ENCODE measurements around the gene VSIG10. TPM values are rescaled to one million over a fixed set of nuclear protein-coding genes. Genes with fewer than 3 reads are reported as not detected.

Gene VSIG10
- total and polyA plus RNA-seq, 7 donors: 22.2 to 59.9 (median 28.5) TPM

GRCh38 chr12:118145798-118146156 is 42.0 kb upstream of the VSIG10 start:
- intact Hi-C loops (cut with DNase I): no loop called here
- no peak overlapping the region for H3K27ac ChIP-seq
- H3K27me3 ChIP-seq: no peaks in the 10 kb centered on the region
- H3K4me3 ChIP-seq: no peak overlapping the region
- H3K4me1 ChIP-seq: no peaks in the 10 kb centered on the region
- no peak for DNase-seq
- peaks cover 18 to 91% (median 34%) of the 10 kb centered on the region in 4 donors for H3K36me3 ChIP-seq
- H3K9me3 ChIP-seq: no peaks in the 10 kb centered on the region
- 83 to 87% methylated on average over 9 of the region's 9 CpGs for WGBS, 2 donors
- TF ChIP-seq POLR2AphosphoS5 (IDR thresholded peaks at IDR 0.05) (no peak), EP300 (IDR thresholded peaks at IDR 0.05) (no peak), POLR2A (IDR thresholded peaks at IDR 0.05) (no peak), CTCF (IDR thresholded peaks at IDR 0.05) (no peak)

- DNase-seq: no peak
- no peaks in the 10 kb centered on the region for H3K27me3 ChIP-seq
- WGBS, 2 donors: 86 to 90% methylated on average over 7 of the region's 7 CpGs
- H3K9me3 ChIP-seq: no peaks in the 10 kb centered on the region
- H3K4me3 ChIP-seq: no peak overlapping the region
- no peak overlapping the region for H3K27ac ChIP-seq
- peaks cover 19 to 96% (median 39%) of the 10 kb centered on the region in 4 donors for H3K36me3 ChIP-seq
- TF ChIP-seq CTCF (IDR thresholded peaks at IDR 0.05): no peak
- no peak for TF ChIP-seq EP300 (IDR thresholded peaks at IDR 0.05)
- no peak for TF ChIP-seq POLR2A (IDR thresholded peaks at IDR 0.05)
- TF ChIP-seq POLR2AphosphoS5 (IDR thresholded peaks at IDR 0.05): no peak
- no peaks in the 10 kb centered on the region for H3K4me1 ChIP-seq
- intact Hi-C loops (cut with DNase I): no loop called here
These were observed 41.4 kb upstream of the VSIG10 start for GRCh38 chr12:118145113-118145797.

GRCh38 chr12:118144499-118144898 is 40.7 kb upstream of the VSIG10 start:
- intact Hi-C loops (cut with DNase I): no loop called here
- 91 to 93% methylated on average over 13 of the region's 13 CpGs for WGBS, 2 donors
- H3K4me1 ChIP-seq: no peaks in the 10 kb centered on the region
- no peaks in the 10 kb centered on the region for H3K9me3 ChIP-seq
- DNase-seq: no peak
- no peak overlapping the region for H3K4me3 ChIP-seq
- H3K36me3 ChIP-seq: peaks cover 25 to 97% (median 42%) of the 10 kb centered on the region in 4 donors
- H3K27me3 ChIP-seq: no peaks in the 10 kb centered on the region
- no peak overlapping the region for H3K27ac ChIP-seq
- TF ChIP-seq EP300 (IDR thresholded peaks at IDR 0.05): no peak

GRCh38 chr12:118140825-118141224 is 37.0 kb upstream of the VSIG10 start:
- Histone ChIP-seq H3K4me1 (peaks cover 0 to 23% (median 16%) of the 10 kb centered on the region in 4 donors), H3K27ac (no peak overlapping the region), H3K36me3 (peaks cover 29 to 81% (median 40%) of the 10 kb centered on the region in 4 donors), H3K9me3 (no peaks in the 10 kb centered on the region), H3K27me3 (no peaks in the 10 kb centered on the region), H3K4me3 (no peak overlapping the region)
- no peak for DNase-seq
- WGBS, 2 donors: 97% methylated on average over 8 of the region's 8 CpGs
- TF ChIP-seq EP300 (IDR thresholded peaks at IDR 0.05): no peak
- TF ChIP-seq POLR2AphosphoS5 (IDR thresholded peaks at IDR 0.05): no peak
- TF ChIP-seq POLR2A (IDR thresholded peaks at IDR 0.05): no peak
- no peak for TF ChIP-seq CTCF (IDR thresholded peaks at IDR 0.05)
- intact Hi-C loops (cut with DNase I): no loop called here

- peaks cover 0 to 23% (median 20%) of the 10 kb centered on the region in 4 donors for H3K4me1 ChIP-seq
- no peak for DNase-seq
These were observed 33.4 kb upstream of the VSIG10 start for GRCh38 chr12:118137148-118137678.

More at GRCh38 chr12:118137148-118137678, 33.4 kb upstream of the VSIG10 start:
- TF ChIP-seq POLR2AphosphoS5 (IDR thresholded peaks at IDR 0.05) (no peak), CTCF (IDR thresholded peaks at IDR 0.05) (no peak), POLR2A (IDR thresholded peaks at IDR 0.05) (no peak), EP300 (IDR thresholded peaks at IDR 0.05) (no peak)
- Histone ChIP-seq H3K27ac (peak overlapping the region; percentile 88 to 98 (median 91)), H3K27me3 (no peaks in the 10 kb centered on the region), H3K9me3 (no peaks in the 10 kb centered on the region), H3K36me3 (peaks cover 11 to 45% (median 22%) of the 10 kb centered on the region in 4 donors), H3K4me3 (peak overlapping the region; percentile 89 to 99 (median 93))
- intact Hi-C loops (cut with DNase I): loop anchor here (5.0 kb wide), 3 partner anchors 50 to 240 kb away; partner anchors contain the start of genes RFC5 and SUDS3
- WGBS, 2 donors: 65 to 80% methylated on average over 10 of the region's 10 CpGs
